ENCODE data around the gene ARHGAP35. TPM values are rescaled to one million over a fixed set of nuclear protein-coding genes. Genes with fewer than 3 reads are reported as not detected.

ARHGAP35 gene
- total RNA-seq, 4 donors from 2014 or later = 36.5 to 66.7 (median 50.9) TPM

GRCh38 chr19:46904114-46905060 lies 43.6 kb downstream of the ARHGAP35 start:
- TF ChIP-seq CTCF (IDR thresholded peaks at IDR 0.05; ENCODE audit: low read depth) = no peak

DNA sequence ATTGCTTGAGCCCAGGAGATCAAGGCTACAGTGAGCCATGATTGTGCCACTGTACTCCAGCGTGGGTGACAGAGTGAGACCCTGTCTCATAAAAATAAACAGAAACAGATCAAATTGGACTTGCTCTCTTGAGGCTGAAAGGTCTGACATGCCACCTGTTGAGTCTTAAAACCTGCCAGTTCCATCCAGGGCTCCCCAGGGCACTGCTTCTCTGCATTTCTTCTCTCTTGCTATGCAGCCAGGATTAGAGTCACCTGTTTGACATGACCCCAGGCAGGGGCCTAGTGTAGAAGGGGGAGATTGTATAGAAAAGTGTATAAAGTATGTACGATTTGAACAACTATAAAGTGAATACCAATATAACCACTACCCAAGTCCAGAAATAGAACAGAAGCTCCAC lies 45.4 kb downstream of the ARHGAP35 start:
- TF ChIP-seq CTCF (IDR thresholded peaks at IDR 0.05; ENCODE audit: low read depth) = no peak

DNA sequence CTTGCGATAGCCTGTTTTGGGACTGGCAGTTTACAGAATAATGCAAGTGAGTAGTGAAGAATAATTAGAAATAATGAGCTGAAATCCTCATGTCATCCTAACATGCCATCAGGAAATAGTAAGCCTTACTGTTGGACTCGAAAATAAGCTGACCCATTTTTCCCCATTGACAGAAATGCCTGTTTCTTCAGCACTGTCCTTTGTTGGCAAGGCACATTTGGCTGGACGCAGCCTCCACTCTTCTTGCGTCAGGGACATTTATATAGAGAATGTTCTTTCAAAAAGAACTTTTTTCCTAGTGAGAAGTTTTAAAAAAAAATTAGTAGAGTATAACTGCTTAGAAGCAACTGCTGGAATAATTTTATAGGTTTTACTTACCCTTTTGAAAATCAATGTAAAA lies 47.1 kb downstream of the ARHGAP35 start:
- no peak for TF ChIP-seq CTCF (IDR thresholded peaks at IDR 0.05; ENCODE audit: low read depth)

DNA sequence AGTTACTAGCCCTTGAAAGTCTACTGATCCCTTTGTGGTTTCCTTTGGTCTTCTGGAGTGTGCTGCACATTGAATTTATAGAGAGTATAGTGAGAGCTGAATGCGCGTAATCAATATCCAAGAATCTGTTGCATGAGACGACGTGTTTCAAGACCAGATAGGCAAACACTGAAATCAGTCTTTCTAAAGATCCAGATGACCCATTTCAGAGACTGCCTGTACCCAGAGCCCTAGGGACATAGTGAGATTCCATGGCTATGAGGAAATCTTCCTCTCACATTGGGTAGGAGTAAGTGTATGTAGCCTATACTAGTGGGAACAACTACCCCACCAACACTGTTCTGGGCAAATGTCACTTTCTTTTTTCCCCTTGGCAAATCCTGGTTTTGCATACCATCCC lies 48.6 kb downstream of the ARHGAP35 start:
- no peak for TF ChIP-seq CTCF (IDR thresholded peaks at IDR 0.05; ENCODE audit: low read depth)

Other genes starting within 250 kb of the ARHGAP35 start
- 1 to 10 TPM in 3 of 4 donors, under 1 TPM in 1; 0.94 to 2.9 (median 2.3) TPM for gene PTGIR, start 235.9 kb upstream of the ARHGAP35 start, total RNA-seq
- not detected for gene GNG8, start 224.8 kb upstream of the ARHGAP35 start, total RNA-seq
- under 1 TPM in 3 of 4 donors, not detected in 1; 0.22 to 0.68 (median 0.57) TPM for gene DACT3, start 199.8 kb upstream of the ARHGAP35 start, total RNA-seq
- 10 to 100 TPM; 14.5 to 50.9 (median 25.0) TPM for gene PRKD2, start 143.9 kb upstream of the ARHGAP35 start, total RNA-seq
- gene FKRP, start 114.9 kb upstream of the ARHGAP35 start, total RNA-seq = 10 to 100 TPM in 2 of 4 donors, 1 to 10 TPM in 2; 7.0 to 14.3 (median 10.5) TPM
- 10 to 100 TPM; 37.7 to 73.7 (median 43.0) TPM for gene STRN4, start 114.5 kb upstream of the ARHGAP35 start, total RNA-seq
- 100 to 1,000 TPM in 2 of 4 donors, 10 to 100 TPM in 2; 63.3 to 185 (median 100) TPM for gene SLC1A5, start 72.4 kb upstream of the ARHGAP35 start, total RNA-seq
- 100 to 1,000 TPM in 2 of 4 donors, 10 to 100 TPM in 2; 69.3 to 126 (median 97.3) TPM for gene AP2S1, start 10.2 kb upstream of the ARHGAP35 start, total RNA-seq
- gene NPAS1, start 158.8 kb downstream of the ARHGAP35 start, total RNA-seq = under 1 TPM in 1 of 4 donors, not detected in 3; 0.44 TPM
- 10 to 100 TPM; 25.2 to 42.7 (median 29.2) TPM for gene TMEM160, start 187.6 kb downstream of the ARHGAP35 start, total RNA-seq

All from subcutaneous adipose tissue (tissue), 4 donors.